IPS-NIHi11 (cell line): ENCODE results near the gene SRC.

Source experiments
- DNase-seq: peaks from one replicate; pipeline ENCODE4 v3.0.0; 2012; ENCODE audit warnings: mixed read lengths, low spot score

Gene SRC

DNA sequence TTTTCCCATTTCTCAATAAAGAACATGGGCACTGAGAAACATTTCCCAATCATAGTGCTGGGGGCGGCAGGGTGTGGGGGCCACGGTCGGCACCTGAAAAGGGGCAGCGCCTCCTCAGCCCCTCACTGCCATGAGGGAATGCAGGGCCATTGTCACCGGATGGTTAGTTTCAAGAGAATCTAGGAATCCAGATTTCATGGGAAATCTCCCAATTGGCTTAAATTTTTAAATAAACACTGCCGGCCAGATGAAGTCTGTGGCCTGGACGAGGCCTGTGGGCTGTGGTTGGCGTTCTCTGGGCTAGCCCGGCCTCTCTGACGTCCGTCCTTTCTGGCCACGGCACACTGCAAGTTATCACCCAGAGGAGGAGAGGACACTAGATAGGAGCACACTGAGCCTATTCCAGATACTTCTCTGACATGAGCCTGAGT lies 30.9 kb upstream of the SRC start:
- no peak for DNase-seq

DNA sequence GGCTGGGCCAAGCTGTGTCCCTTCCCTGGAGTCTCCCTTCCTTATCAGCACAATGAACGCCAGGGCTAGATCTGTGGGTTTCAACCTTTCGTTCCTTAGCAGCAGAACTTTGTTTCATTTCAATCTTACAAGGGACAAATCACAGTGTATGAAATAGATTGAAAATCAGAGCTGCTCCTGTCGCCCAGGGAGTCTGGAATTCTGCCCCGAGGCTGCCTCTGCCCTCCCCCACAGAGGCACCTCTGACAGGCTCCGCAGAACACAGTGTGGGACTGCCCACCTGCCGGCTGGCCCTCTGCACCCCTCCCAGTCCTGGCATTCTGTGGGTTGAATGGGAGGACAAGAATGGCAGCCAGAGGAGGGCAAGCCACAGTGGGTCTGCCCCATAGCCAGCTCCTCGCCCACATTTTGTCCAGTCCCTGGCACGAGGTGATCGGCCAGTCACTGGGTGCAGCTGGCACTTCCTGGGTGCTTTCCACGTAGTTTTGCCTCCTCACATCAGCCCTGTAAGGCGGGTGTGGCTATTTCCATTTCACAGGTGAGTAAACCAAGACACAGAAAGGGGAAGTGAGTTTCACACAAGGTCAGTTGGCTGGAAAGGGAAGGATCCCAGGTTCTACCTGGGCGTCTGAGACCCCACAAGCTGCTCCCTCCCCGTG lies 30.4 kb upstream of the SRC start:
- DNase-seq = no peak

DNA sequence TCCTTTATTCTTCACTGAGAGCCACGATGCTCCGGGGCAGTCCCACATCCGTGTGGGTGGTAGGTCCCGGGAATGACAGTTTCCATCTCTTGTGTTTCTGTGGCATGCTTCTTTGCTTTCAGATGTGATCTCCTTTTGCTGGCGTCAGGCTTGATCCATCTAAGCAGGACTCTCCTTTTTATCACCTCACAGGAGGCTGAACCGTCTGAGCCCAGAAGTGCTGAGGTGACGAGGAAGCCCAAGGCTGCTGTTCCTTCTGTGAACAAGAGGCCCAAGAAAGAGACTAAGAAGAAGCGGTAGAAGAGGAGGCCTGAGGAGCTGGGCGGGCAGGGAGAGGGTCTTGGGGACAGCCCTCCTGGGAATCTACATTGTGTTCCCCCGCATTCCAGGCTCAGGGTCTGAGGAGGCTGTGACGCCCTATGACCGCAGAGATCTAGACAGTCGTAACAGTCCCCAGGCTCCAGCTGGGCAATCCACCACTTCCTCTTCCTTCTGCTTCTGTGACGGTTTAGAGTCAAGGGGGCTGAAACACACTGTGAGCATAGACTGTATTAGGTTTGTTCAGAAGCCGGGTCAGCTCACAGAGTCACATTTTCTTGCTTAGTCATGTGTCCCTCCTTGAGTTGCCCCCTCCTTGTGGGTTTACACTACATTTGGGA lies 29.7 kb upstream of the SRC start:
- DNase-seq = no peak

DNA sequence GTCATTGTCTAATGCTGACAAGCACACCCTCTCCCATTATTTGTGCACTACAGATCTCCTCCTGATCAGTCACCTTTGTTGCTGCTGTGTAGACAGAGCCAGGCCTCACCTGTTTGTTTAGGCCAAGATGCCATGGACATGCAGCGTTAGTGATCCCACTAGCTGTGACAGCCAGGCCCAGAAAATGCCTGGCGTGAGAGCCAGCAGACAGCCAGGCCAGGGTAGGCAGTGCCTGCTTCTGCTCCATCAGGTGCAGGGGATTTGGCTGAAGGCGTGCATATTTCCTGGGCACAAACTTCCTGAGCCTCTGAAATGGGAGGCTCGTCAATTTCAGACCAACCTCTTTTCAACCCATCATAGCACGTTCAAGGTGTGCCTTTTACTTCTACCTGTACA lies 29.2 kb upstream of the SRC start:
- DNase-seq = no peak

DNA sequence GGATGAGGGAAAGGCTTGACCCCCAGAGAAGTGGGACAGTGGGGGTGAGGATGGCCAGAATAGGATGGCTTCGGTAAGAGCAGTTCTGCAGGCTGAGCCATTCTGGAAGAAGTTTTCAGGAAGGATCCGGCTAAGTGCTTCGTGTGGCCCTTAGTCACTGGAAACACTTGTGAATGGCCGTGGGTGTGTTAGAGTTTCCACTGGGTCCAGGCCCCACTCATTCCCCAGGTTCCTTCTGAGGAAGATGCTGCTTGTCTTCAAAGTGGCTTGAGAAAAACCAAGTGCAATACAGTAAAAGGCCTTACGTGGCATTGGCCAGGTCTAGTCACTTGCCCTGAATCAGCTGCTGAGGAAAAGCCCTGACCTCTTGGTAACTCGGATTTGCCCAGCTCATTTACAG lies 28.6 kb upstream of the SRC start:
- no peak for DNase-seq

DNA sequence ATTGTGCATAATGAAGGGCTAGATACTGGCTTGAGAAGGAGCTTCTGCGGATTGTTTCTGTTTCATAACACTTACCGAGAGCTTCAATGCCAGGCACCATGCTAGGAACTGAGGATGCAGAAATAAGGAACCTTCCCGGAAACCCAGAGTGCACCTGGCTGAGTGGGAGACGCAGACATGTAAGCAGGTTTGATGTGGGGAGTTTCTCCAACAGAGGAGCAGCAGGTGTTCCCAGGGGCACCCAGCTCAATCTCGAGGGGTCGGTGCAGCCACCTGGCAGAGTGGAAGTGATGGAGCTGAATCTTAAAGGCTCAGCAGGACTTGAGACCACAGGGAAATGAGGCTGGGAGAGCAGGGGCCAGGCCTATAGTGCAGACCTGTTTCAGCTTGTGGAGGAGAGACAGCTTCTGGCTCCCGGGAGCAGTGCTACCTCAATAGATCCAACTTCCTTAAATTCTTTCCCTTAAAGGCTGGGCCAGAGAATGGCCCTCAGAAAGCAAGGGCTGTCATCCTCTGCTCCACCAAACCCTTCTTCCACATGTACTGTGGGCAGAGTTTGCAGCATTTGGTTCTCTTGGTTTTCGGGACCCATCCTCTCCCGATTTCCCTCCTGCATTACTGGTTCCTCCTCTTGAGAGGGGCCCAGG lies 27.8 kb upstream of the SRC start:
- DNase-seq = no peak

DNA sequence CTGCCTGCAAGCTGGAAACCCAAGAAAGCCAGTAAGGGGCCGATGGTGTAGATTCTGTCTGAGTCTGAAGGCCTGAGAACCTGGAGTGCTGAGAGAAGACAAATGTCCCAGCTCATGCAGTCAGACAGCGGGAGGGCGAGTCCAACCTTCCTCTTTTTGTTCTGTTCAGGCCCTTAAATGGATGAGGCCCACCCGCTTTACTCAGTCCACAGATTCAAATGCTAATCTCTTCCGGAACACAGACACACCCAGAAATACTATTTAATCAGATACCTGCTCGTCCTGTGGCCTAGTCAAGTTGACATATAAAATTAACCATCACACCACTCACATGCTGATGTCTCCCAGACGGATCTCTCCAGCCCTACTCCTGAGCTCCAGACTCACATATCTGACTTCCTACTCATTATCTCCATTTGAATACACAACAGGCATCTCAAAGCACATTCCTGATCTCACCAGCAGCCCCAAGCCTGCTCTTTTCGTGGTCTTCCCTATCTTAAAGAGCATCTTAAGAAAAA lies 26.7 kb upstream of the SRC start:
- peak; percentile 63 for DNase-seq

DNA sequence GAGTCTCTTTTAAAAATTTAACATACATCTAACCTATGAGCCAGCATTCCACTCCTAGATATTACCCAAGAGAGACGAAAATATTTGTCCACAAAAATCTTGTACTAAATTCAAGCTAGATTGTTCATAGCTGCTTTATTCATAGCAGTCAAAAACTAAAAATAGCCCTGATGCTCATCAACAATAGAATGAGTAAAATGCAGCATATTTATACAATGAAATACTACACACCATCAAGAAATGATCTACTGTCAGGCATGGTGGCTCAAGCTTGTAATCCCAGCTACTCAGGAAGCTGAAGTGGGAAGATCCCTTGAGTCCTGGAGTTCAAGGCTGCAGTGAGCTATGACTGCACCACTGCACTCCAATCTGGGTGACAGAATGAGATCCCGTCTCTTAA lies 22.0 kb upstream of the SRC start:
- DNase-seq = no peak

DNA sequence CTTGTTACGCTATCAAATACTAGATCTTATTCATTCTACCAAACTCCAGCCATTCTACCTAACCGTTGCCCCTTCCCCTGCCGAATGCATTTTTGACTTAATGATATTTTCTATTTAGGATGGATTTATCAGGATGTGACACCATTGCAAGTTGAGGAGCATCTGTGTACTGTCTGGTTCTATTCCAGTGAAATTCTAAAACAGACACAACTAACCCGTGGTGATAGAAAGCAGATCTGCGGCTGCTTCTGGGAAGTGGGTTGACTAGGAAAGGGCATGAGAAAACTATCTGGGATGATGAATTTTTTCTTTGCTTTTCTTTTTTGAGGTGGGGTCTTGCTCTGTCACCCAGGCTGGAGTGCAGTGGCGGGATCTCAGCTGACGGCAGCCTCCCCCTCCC lies 20.7 kb upstream of the SRC start:
- DNase-seq = no peak

DNA sequence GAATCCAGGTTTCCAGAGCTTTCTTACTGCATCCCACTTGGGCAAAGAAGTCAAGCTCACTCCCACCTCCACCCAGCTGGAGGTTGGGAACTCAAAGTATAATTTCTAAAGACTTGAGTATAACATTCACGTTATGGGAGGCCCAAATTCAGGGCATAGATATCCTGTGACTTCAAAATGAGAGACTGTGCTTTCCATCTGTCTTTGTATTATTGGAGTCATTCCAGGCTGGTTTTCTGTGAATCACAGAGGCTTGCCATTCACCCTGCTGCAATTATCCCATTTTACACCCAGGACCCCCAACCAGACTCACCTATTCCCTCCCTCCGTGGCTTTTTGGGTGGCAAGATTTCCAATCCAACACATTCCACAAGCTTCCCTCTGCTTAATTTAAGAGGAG lies 19.3 kb upstream of the SRC start:
- DNase-seq = no peak

DNA sequence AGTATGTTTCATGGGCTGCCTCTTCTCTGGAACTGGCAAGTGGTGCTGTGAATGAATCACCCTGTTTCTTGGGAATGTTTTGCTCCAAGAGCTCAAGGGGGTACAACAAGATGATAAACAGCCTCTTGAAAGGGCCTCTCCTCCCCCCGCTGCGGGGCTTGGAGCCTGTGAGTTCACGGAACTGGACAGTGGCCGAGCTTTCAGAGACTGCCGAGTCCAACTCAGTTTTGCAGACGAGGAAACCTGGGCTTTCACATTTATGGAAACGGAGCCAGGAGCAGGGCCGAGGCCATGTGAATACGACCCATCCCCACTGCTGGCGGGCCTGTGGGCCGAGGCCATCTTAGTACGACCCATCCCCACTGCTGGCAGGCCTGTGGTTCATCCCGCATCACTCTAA lies 18.2 kb upstream of the SRC start:
- DNase-seq = no peak

DNA sequence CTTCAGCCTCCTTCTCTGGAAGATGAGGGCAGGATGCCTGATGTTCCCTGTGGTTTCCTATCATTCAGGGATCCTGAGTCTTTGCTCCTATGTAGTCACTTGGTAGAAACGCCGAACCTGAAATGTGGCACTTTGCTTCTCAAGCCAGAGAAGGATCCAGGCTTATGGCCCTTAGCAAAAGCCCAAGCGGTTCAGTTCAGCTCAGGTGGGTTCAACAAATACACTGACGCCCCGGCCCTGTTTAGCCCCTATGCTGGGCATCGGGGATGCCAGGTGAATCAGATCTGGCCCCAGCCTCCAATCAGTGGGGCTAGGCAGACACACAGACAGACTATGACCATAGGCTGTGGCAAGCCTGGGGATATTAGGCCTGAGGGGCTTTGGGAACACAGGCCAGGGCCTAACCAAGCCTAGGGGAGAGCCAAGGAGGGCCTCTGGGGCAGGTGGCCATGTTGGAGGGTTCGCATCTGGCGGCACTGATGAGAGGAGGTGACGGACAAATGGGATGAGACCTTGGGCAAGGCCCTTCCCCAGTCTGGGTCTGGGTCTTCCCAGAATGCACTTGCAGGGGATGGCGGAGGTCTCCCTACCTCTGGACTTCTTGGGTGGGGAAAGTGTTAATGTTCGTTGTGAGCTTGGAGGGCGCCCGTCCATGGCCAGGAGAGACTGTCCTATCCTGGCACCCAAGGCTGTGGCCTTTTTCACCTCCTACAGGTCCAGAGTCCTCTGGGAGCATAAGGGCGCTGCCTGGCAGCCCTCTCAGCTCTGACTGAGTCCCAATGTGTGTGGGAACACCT lies 17.6 kb upstream of the SRC start:
- DNase-seq = no peak

DNA sequence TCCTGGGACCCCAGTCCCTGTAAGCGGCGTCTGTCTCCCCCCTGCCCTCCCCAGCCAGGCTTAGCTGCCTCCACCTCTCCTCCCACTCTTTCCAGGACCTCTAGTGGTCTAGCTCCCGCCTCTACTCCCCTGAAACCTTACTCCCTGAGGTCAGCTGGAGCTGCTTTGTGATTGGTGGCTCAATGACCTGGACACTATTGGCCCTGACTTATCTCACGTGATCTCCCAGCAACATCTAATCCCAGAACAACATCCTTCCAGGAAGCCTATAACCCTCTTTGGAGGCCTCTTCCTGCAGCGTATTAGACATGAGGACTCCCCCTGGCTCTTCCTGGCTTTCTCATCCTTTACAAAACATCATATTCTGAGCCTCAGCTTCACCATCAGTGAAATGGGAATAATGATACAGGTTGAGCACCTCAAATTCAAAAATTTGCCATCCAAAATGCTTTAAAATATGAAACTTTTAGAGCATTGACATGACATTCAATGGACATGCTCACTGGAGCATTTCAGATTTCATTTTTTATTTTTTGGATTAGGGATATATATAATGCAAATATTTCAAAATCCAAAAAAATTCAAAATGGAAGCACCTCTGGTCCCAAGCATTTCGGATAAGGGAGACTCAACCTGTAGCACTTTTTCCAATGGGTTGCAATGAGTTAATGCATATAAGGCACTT lies 16.3 kb upstream of the SRC start:
- peak; percentile 62 for DNase-seq

DNA sequence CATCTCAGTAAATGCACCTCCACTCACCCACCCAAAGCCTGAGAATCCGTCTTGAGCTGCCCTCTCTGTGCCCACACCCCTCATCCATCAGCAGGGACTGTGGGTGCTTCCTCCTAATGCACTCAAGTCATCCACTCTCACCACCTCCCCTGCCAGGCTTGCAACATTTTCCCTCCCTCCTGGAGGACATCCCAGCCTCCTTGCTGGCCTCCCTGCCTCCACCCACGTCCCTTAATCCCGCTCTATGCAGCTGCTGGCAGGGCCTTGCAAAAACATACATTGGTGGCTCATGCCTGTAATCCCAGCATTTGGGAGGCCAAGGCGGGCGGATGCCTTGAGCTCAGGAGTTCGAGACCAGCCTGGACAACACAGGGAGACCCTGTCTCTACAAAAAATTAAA lies 15.6 kb upstream of the SRC start:
- no peak for DNase-seq

DNA sequence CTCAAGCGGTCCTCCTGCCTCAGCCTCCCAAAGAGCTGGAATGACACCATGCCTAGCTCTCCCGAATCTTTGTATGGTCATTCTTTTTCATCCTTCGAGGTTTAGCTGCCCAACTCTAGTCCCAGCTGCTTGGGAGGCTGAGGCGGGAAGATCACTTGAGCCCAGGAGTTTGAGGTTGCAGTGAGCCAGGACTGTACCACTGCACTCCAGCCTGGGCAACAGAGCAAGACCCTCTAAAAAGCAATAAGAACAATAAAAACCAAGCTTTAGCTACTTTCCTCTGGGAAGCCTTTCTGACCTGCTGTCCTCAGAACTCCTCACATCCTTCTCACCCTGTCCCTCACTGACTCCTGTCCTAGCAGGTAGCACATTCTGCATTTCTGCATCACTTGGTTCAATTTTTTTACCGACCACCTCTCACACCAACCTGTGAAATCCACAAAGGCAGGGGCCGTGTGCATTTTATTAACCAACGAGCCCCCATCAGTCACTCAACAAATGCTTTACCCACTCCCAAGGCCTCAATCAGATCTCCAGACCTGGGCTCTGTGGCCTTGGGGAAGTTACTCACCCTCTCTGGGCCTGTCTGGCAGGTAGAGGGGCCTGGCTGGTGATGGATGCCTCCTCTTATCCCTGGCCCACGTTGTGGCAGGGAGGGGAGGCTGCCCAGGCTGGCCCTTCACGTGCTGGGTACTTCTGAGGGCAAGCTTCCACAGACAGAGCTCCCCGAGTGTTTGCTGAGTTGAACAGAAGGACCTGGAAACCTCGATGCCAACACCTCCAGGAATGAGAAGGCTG lies 14.7 kb upstream of the SRC start:
- no peak for DNase-seq

DNA sequence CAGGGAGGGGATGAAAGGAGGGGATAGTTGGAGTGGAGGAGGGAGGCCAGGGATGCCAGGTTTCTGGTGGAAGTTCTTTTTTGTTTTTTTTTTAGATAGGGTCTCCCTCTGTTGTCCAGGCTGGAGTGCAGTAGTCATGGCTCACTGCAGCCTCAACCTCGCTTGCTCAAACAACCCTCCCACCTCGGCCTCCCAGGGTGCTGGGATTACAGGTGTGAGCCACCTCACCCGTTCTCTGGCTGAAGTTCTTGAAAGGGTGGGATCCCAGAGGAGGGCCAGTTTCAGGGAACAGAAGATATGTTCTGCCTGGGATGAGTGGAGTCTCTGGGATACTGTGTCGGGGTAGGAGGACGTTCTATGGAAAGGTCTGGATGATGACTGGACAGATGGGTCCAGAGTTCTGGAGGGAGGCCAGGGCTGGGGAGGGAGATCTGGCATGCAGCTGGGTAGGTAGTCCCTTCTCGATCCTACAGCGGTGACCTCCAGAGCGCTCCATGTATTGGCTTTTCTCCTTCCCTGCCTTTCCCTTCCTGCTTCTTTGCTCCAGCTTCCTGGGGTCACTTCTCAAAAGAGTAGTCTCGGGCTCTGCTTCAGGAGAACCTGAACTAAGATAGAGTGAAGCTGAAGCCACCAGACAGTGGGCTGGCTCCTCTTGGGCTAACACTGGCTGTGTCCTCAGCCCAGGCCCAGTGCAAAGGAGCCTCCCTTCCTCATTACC lies 12.7 kb upstream of the SRC start:
- no peak for DNase-seq

DNA sequence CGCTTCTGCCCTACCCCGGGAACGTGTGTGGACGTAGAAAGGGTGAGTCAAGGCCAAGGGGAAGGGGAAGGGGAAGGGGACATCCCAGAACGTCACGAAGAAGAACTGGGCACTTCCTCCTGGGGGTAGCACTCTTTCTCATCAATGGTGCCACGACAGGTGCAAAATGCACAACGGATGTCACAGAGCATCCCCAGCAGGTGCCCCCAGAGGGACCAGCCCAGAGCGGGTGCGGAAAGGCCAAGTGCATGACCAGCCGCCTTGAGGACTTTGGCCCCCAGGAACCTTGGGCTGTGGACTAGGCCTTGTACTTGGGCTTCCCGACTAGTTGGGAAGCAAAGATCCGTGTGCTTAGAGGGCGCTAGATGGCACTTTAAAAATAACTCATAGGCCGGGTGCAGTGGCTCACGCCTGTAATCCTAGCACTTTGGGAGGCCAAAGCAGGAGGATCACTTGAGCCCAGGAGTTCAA lies 12.1 kb upstream of the SRC start:
- DNase-seq = no peak

DNA sequence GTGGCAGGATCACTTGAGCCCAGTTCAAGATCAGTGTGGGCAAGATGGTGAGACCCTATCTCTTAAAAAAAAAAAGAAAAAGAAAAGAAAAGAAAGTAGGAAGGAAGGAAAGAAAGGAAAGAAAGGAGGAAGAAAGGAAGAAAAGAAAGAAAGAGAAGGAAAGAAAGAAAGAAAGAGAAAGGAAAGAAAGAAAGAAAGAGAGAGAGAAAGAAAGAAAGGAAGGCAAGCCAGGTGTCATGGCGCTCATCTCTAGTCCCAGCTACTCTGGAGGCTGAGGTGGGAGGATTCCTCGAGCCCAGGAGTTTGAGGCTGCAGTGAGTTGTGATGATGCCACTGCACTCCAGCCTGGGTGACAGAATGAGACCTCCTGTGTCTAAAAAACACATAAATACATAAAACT lies 11.5 kb upstream of the SRC start:
- DNase-seq = no peak

DNA sequence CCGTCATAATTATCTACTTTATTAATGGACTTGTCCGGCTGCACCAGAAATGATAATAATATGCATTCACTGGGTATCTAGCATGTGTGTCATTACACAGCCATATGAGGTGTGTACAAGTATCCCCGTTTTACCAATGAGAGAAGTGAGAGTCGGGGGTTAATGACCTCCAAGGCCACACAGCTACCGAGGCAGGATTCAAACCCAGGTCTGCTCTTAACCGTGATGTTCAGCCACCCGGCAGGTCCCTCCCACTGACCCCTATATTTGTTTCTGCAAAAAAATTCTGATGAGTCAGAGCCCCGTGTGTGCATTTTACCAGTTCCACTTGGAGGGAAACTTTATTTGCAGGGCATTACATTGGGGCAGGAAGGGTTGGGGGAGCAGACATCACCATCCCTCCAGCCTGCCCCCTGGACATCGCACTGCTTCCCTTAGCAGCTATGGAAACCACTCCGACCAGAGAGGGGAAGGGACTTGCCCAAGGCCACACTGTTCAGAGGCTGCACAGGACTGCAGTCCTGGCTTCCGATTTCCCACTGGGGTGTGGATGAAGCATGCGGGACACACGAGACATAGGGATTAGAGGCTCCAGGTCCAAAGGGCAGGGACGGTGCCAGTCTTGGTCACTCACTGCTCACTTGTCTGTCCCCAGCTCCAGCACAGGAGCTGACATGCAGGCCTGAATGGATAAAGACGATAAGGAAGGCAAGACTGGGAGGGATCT lies 10.1 kb upstream of the SRC start:
- no peak for DNase-seq
